NB4 (cell line): Measurements from ENCODE around the gene BTN1A1.

Experiments
- CTCF ChIP-seq: IDR thresholded peaks from one replicate; pipeline ENCODE4 v1.5.1; 2012; ENCODE audit warnings: low read depth, low read length
- MAX ChIP-seq: IDR thresholded peaks from 2 replicates; pipeline ENCODE4 v1.6.1; 2011; ENCODE audit warnings: low read depth, low read length
- POLR2A ChIP-seq: IDR thresholded peaks from 2 replicates; pipeline ENCODE4 v1.6.1; 2011; ENCODE audit warnings: mild to moderate bottlenecking; ENCODE audit not compliant: insufficient read length; ENCODE audit errors: extremely low read depth

GRCh38 chr6:26538572-26538902, 38.4 kb downstream of the BTN1A1 start:
- TF ChIP-seq CTCF (no peak), POLR2A (no peak), MAX (no peak)
